ENCODE results near the gene UPP2. TPM values are rescaled to one million over a fixed set of nuclear protein-coding genes. Genes with fewer than 3 reads are reported as not detected.

UPP2 gene
- total and polyA plus RNA-seq, 2 of the 8 experiments (the other 6 are each of a cell fraction or from before 2014, with no cell fraction given), result not detected

GRCh38 chr2:158120102-158120501 is 18.4 kb downstream of the UPP2 start:
- CTCF ChIA-PET (ENCODE audit: partially characterized antibody), result interaction anchor here (0.5 to 2.2 kb wide), 6 partner anchors 18 to 938 kb away, joined by 3 to 6 read pairs (median 4); no protein-coding TSS in a partner anchor
- H3K56ac ChIP-seq (replicated peaks; ENCODE audit: insufficient read length, low read depth, low read length), result no peak overlapping the region
- no peak for TF ChIP-seq USF2 (IDR thresholded peaks at IDR 0.05; ENCODE audit: low read length)
- TF ChIP-seq KDM4A (IDR thresholded peaks at IDR 0.05; ENCODE audit: low read depth, low read length, severe bottlenecking), result no peak
- no peak for TF ChIP-seq POLR2AphosphoS5 (IDR thresholded peaks at IDR 0.05; ENCODE audit: low read depth, low read length)
- no peak for TF ChIP-seq CBX5 (IDR thresholded peaks at IDR 0.05; ENCODE audit: low read depth, low read length)
- peak; percentile 78 for TF ChIP-seq MAFK (IDR thresholded peaks at IDR 0.05; ENCODE audit: low read depth, low read length)

More at GRCh38 chr2:158120102-158120501, 18.4 kb downstream of the UPP2 start:
- H3K23ac ChIP-seq (ENCODE audit: insufficient read length), result no peak overlapping the region
- no peak overlapping the region for H3K27ac ChIP-seq (ENCODE audit: low read depth, low read length)
- no peaks in the 10 kb centered on the region for H3K9me3 ChIP-seq (ENCODE audit: insufficient read depth in 2 of 2, low read depth in 1 of 2, low read length in 1 of 2)
- H4K91ac ChIP-seq (replicated peaks; ENCODE audit: insufficient read length, low read length), result no peak overlapping the region
- H2BK120ac ChIP-seq (replicated peaks; ENCODE audit: low read depth, low read length), result no peak overlapping the region
- no peaks in the 10 kb centered on the region for H3K27me3 ChIP-seq (replicated peaks in 1 of 4; ENCODE audit: control insufficient read depth in 3 of 4, extremely low read depth in 1 of 4, insufficient read depth in 3 of 4, low read length in 3 of 4)
- H3K79me1 ChIP-seq (ENCODE audit: low read depth, low read length), result no peaks in the 10 kb centered on the region
- H3K79me2 ChIP-seq (ENCODE audit: control insufficient read depth in 1 of 2, insufficient read depth in 2 of 2, low read length in 2 of 2), result no peaks in the 10 kb centered on the region
- H2BK12ac ChIP-seq (ENCODE audit: low read depth, low read length), result no peak overlapping the region
- no peak overlapping the region for H2BK15ac ChIP-seq (ENCODE audit: low read length)
- H4K8ac ChIP-seq (ENCODE audit: extremely low read depth, insufficient read depth, low read length), result no peak overlapping the region
- DNase-seq (ENCODE audit: low read depth in 1 of 2, low spot score in 2 of 2), result no peak
- no peaks in the 10 kb centered on the region for H4K20me1 ChIP-seq (replicated peaks in 1 of 2; ENCODE audit: control insufficient read depth in 1 of 2, insufficient read depth in 2 of 2, low read length in 2 of 2)
- no peak overlapping the region for H3K4me2 ChIP-seq (ENCODE audit: insufficient read depth in 1 of 2, low read depth in 2 of 2, low read length in 2 of 2)
- no peak overlapping the region for H2AK5ac ChIP-seq (ENCODE audit: low read depth, low read length)
- H2BK20ac ChIP-seq (ENCODE audit: low read length), result no peak overlapping the region
- H2AFZ ChIP-seq (ENCODE audit: low read length), result no peak overlapping the region
- H3K36me3 ChIP-seq (ENCODE audit: control insufficient read depth in 2 of 4, insufficient read depth in 4 of 4, low read length in 3 of 4), result no peaks in the 10 kb centered on the region
- H3K23me2 ChIP-seq (ENCODE audit: low read depth, low read length), result no peaks in the 10 kb centered on the region; the same call in 1 of the 2 replicates
- 100% methylated on average over 1 of the region's 1 CpG; no CpG with 5 or more reads in 1 of the 2 experiments for WGBS, 2 experiments (ENCODE audit: extremely low coverage in 1 of 2, insufficient coverage in 1 of 2, insufficient read length in 1 of 2, insufficient replicate concordance in 2 of 2, low coverage in 1 of 2, low lambda C conversion rate in 2 of 2, missing lambda C conversion rate in 1 of 2)
- no peak overlapping the region for H3K9ac ChIP-seq (replicated peaks in 1 of 4; ENCODE audit: extremely low read depth in 1 of 4, low read depth in 3 of 4, low read length in 3 of 4)
- POLR2A ChIA-PET (ENCODE audit: partially characterized antibody), result no interaction called here
- no peak overlapping the region for H3K14ac ChIP-seq (ENCODE audit: insufficient read length)
- H2BK5ac ChIP-seq (ENCODE audit: low read depth, low read length), result no peak overlapping the region
- no peak overlapping the region for H3K4me3 ChIP-seq (ENCODE audit: extremely low read depth in 1 of 4, insufficient read depth in 2 of 4, low read depth in 3 of 4, low read length in 4 of 4)
- H3K4me1 ChIP-seq (replicated peaks in 1 of 4; ENCODE audit: control insufficient read depth in 3 of 4, insufficient read depth in 4 of 4, low read length in 3 of 4), result peaks cover 0 to 3% (median 1%) of the 10 kb centered on the region in 4 experiments; a peak in 2 of 7 replicates
- H4K5ac ChIP-seq (ENCODE audit: insufficient read length, low read depth, low read length), result no peak overlapping the region
- H3K4ac ChIP-seq (replicated peaks; ENCODE audit: insufficient read length, low read depth, low read length), result no peak overlapping the region
- no peak overlapping the region for H3K18ac ChIP-seq (ENCODE audit: extremely low read depth, low read length)
- FAIRE-seq, result no peak
